Heart left ventricle (tissue), 16 donors: ENCODE results near the gene SLC9A9. TPM values are rescaled to one million over a fixed set of nuclear protein-coding genes. Genes with fewer than 3 reads are reported as not detected.

Experiments
- ATAC-seq, 4 donors: fragments of 200-7000 bp; cut with Tn5 transposase; one replicate each; pipeline ENCODE4 v1.9.1; 2020 to 2022; ENCODE audit warnings: moderate library complexity in 4 of 4, mild to moderate bottlenecking in 3 of 4, moderate number of reproducible peaks in 1 of 4
- DNase-seq, 5 donors: peaks; one replicate each; pipeline ENCODE4 v3.0.0-alpha.2; 2020
- H3K27ac ChIP-seq, 12 donors: fragments of 200-600 bp; sonication (generic) in 4 of 12; one replicate each; pipeline versions ENCODE4 v1.5.0 to v1.8.0; 2016 to 2022; ENCODE audit warnings: mild to moderate bottlenecking in 2 of 12
- H3K27me3 ChIP-seq, 9 donors: fragments of 200-600 bp; sonication (generic) in 2 of 9; one replicate each; pipeline versions ENCODE4 v1.5.1 to v1.8.0; 2016 to 2022; ENCODE audit warnings: mild to moderate bottlenecking in 3 of 9
- H3K36me3 ChIP-seq, 9 donors: fragments of 200-600 bp; sonication (generic) in 2 of 9; one replicate each; pipeline versions ENCODE4 v1.5.0 to v1.8.0; 2018 to 2022; ENCODE audit warnings: mild to moderate bottlenecking in 2 of 9
- H3K4me1 ChIP-seq, 12 donors: fragments of 200-600 bp; sonication (generic) in 4 of 12; one replicate each; pipeline versions ENCODE4 v1.5.0 to v1.8.0; 2016 to 2022; ENCODE audit warnings: mild to moderate bottlenecking in 3 of 12
- H3K4me3 ChIP-seq, 12 donors: fragments of 200-600 bp; sonication (generic) in 4 of 12; one replicate each; pipeline versions ENCODE4 v1.5.0 to v1.8.0; 2017 to 2022; ENCODE audit warnings: mild to moderate bottlenecking in 9 of 12, moderate library complexity in 4 of 12
- H3K9me3 ChIP-seq, 12 donors: fragments of 200-600 bp; sonication (generic) in 4 of 12; one replicate each; pipeline versions ENCODE4 v1.5.0 to v1.8.0; 2016 to 2022; ENCODE audit warnings: mild to moderate bottlenecking in 1 of 12
- CTCF ChIP-seq, 12 donors: fragments of 200-600 bp; sonication (generic) in 4 of 12; IDR thresholded peaks; one replicate each; pipeline versions ENCODE4 v1.5.0 to v1.8.0; 2018 to 2022; ENCODE audit warnings: antibody characterized with exemption in 12 of 12, mild to moderate bottlenecking in 5 of 12
- POLR2A ChIP-seq, 2 donors: fragments of 450-650 bp; IDR thresholded peaks; one replicate each; pipeline ENCODE4 v1.6.1; 2017; ENCODE audit warnings: antibody characterized with exemption in 2 of 2, mild to moderate bottlenecking in 2 of 2, moderate library complexity in 2 of 2
- WGBS, 4 donors: extraction: QIAGEN DNeasy Blood & Tissue Kit in 2 of 4; methylation state at CpG; one replicate each; pipeline versions ENCODE4 v1.1.5 to v1.1.7; 2013 to 2018; 5-methylcytosine and 5-hydroxymethylcytosine counted together
- intact Hi-C, 10 donors: fragments of 100-400 bp; cut with DNase I; formaldehyde crosslinking; loops; one replicate each; pipeline versions ENCODE4 v1.11.1 to v1.14.2; 2022
- polyA plus RNA-seq, 2 donors: library from polyadenylated mRNA; stranded (reverse); fragments of 200-250 nt; gene quantifications; one replicate each; pipeline ENCODE4 v1.2.3, GENCODE V29; 2013
- total RNA-seq, 9 donors: library from RNA; depleted of rRNA in 2 of 9; stranded (reverse); fragments of >200 nt in 2 of 9; fragmentation: NEBNext Ultra II Directional in 3 of 9; extraction: Animal tissue kit (Norgen Biotek cat#: 25700) in 3 of 9; gene quantifications; one replicate each; pipeline versions ENCODE4 v1.1.0 to v1.2.4, GENCODE V29; 2016 to 2023
- donor health status: ischemic (EF 13 %, LVEDD 7.1; RV severe dilation, severe dysfunction).
- donor health status: healthy with polysubstance abuse.
- donor health status: DM: no; HTN: yes; CAD: no.
- donor health status: DM: no; HTN: no; CAD: no.
- donor health status: ischemic (EF 25% LVEDD 6.9; RV normal size, moderate dysfunction).
- donor health status: ischemic (EF 25% LVEDD 5.7; RV mildly dilated, moderate dysfunction).
- donor health status: healthy.
- donor health status: DM: yes; HTN: yes; CAD: no.
- donor health status: ischemic (EF 35%, LVEDD 5.7; RV mildly dilated, moderate dysfunction).
- donor health status: nonischemic (EF 11% LVEDD 7.7; RV severe dilation, severe dysfunction).
- donor health status: DM: yes; HTN: yes; CAD: no.
- donor health status: PGD.
- donor health status: ischemic (EF 29% LVEDD 5.4; RV normal size, mild dysfunction).
- donor health status: nonischemic (EF 23%, LVEDD 6.1; RV moderate dilation, normal function).

SLC9A9 gene
- total and polyA plus RNA-seq, 11 donors, result 0.76 to 17.5 (median 3.3) TPM

- DNase-seq, result no peak
- Histone ChIP-seq H3K27ac (no peak overlapping the region), H3K4me3 (no peak overlapping the region), H3K9me3 (no peaks in the 10 kb centered on the region), H3K27me3 (no peaks in the 10 kb centered on the region), H3K36me3 (no peaks in the 10 kb centered on the region), H3K4me1 (no peaks in the 10 kb centered on the region)
- 90 to 95% (median 91%) methylated on average over 6 of the region's 6 CpGs for WGBS, 4 donors
- intact Hi-C loops, result loop anchor here in 1 of 10 donors (5.0 kb wide), 1 partner anchor 726 kb away; no protein-coding TSS in a partner anchor
- no peak for ATAC-seq
- TF ChIP-seq CTCF (IDR thresholded peaks at IDR 0.05), result no peak
- no peak for TF ChIP-seq POLR2A (IDR thresholded peaks at IDR 0.05)
Observed at GRCh38 chr3:143252931-143253330, 595.3 kb downstream of the SLC9A9 start.

- Histone ChIP-seq H3K27ac (no peak overlapping the region), H3K9me3 (no peaks in the 10 kb centered on the region), H3K4me1 (no peaks in the 10 kb centered on the region), H3K4me3 (no peak overlapping the region), H3K36me3 (no peaks in the 10 kb centered on the region), H3K27me3 (no peaks in the 10 kb centered on the region)
- no peak for TF ChIP-seq CTCF (IDR thresholded peaks at IDR 0.05)
- WGBS, 4 donors, result 96 to 99% (median 98%) methylated on average over 2 of the region's 2 CpGs
- ATAC-seq (no peak), DNase-seq (no peak)
- intact Hi-C loops, result no loop called here
Observed at GRCh38 chr3:143249014-143249413, 599.3 kb downstream of the SLC9A9 start.

- WGBS, 4 donors, result 62 to 78% (median 73%) methylated on average over 3 of the region's 3 CpGs
Observed at GRCh38 chr3:143247073-143247472, 601.2 kb downstream of the SLC9A9 start.

GRCh38 chr3:143245692-143246091, 602.6 kb downstream of the SLC9A9 start:
- Histone ChIP-seq H3K36me3 (no peaks in the 10 kb centered on the region), H3K9me3 (no peaks in the 10 kb centered on the region), H3K27me3 (no peaks in the 10 kb centered on the region), H3K4me1 (no peaks in the 10 kb centered on the region), H3K4me3 (no peak overlapping the region), H3K27ac (no peak overlapping the region)
- no peak for TF ChIP-seq POLR2A (IDR thresholded peaks at IDR 0.05)
- no peak for TF ChIP-seq CTCF (IDR thresholded peaks at IDR 0.05)
- DNase-seq, result no peak
- ATAC-seq, result no peak
- intact Hi-C loops, result no loop called here
- 85 to 93% (median 89%) methylated on average over 4 of the region's 4 CpGs for WGBS, 4 donors

More at GRCh38 chr3:143247073-143247472, 601.2 kb downstream of the SLC9A9 start:
- intact Hi-C loops, result no loop called here
- Histone ChIP-seq H3K4me3 (no peak overlapping the region), H3K27ac (no peak overlapping the region), H3K4me1 (no peaks in the 10 kb centered on the region), H3K36me3 (no peaks in the 10 kb centered on the region), H3K9me3 (no peaks in the 10 kb centered on the region), H3K27me3 (no peaks in the 10 kb centered on the region)
- DNase-seq (no peak), ATAC-seq (no peak)
- TF ChIP-seq CTCF (IDR thresholded peaks at IDR 0.05) (no peak), POLR2A (IDR thresholded peaks at IDR 0.05) (no peak)
